ENCODE results near the gene LPCAT1.
A peak's percentile ranks its signal among the peaks of the same experiment; 100 is the strongest.
"Not testable (repeated sequence)": the region's sequence is repeated elsewhere in the genome, so short reads cannot be mapped to it uniquely, and the experiment has no call there.

The LPCAT1 gene

DNA sequence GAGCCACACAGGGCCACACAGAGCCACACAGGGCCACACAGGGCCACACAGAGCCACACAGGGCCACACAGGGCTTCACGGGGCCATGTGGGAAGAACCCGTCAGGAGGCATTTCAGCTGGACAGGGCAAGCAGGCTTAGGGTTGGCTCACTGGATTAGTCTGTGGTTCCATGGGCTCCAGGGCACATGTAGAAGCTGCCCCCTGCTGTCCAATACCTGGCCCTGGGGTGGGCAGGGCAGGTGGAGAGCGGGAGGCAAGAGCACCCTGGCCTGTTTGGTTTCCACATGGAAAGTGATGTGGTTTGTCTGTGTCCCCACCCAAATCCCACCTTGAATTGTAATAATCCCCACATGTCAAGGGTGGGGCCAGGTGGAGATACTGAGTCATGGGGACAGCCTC, 16.4 kb upstream of the LPCAT1 start:
- DNase-seq = peak; percentile 39

DNA sequence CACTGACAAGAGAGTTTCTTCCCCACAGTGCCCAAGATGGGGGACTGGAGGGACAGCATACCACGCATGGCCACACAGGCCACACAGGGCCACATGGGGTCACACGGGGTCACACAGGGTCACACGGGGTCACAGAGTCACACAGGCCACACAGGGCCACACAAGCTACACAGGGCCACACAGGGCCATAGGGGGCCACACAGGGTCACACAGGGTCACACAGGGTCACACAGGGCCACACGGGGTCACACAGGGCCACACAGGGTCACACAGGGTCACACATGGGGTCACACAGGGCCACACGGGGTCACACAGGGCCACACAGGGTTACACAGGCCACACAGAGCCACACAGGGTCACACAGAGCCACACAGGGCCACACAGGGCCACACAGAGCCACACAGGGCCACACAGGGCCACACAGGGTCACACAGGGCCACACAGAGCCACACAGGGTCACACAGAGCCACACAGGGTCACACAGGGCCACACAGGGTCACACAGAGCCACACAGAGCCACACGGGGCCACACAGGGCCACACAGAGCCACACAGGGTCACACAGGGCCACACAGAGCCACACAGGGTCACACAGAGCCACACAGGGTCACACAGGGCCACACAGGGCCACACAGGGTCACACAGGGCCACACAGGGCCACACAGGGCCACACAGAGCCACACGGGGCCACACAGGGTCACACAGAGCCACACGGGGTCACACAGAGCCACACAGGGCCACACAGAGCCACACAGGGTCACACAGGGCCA, 15.8 kb upstream of the LPCAT1 start:
- DNase-seq = not testable (repeated sequence)

DNA sequence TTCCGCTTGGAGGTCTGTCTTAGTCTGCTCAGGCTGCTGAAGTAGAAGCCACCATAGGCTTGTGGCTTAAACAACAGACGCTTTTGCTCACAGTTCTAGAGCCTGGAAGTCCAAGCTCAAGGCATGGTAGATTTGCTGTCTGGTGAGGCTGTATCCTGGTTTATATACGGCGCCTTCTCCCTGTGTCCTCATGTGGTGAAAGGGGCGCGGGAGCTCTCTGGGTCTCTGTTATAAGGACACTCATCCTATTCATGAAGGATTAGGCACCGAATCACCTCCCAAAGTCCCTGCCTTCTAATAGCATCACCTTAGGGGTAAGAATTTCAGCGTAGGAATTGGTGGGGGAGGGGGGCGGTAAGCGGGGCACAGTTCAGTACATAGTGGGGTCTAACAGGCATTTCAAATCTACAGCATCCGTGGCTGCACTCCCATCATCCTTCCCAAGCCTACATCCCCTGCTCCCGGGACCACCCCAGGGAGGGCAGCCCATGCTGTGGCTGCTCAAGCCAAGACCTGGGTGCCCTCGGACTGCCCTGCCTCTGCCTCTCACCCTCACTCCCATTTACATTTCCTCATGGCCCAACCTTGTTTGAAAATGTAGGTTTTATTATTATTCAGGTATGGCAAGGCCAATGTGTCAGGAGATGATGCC, 15.1 kb upstream of the LPCAT1 start:
- DNase-seq = no peak

DNA sequence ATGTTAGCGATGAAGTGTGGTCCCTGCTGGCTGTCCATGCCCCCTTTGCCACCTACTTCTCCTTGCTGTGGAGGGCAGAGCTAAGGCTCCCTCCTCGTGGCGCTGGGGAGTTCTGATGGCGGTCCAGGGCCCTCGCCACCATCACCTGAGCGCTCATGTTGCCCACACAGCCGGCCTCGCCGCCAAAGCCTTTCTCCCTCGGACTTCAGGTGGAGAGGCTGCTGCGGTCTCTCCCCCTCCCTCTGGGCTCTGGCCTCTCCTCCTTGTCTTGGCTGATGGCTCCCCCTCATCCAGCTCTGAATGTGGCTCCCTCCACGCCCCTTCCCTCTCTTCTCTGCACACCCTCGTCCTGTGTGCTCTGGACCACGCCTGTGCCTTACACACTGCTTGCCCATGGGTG, 14.5 kb upstream of the LPCAT1 start:
- no peak for DNase-seq

DNA sequence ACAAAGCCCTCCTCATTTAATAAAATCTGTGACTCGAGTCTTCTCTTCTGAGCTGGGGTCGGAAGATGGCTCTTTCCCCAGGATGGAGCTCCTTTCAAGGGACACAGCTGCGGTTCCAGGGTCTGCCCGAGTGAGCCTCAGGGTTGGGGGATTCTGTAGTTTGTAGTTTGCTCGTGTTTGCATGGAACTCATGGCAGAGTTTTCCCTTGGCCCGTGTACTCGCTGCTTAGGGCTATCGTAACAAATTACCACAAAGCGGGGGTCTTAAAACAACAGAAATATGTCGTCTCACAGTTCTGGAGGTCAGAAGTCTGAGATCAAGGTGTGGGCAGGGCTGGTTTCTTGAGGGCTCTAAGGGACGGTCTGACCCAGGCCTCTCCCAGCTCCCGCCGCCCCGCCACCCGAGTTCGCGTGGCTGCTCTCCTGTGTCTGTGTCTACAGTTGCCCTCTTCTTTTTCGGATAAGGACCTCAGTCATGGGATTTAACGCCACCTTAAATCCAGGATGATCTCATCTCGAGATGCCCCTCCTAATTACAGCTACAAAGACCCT, 13.9 kb upstream of the LPCAT1 start:
- no peak for DNase-seq

DNA sequence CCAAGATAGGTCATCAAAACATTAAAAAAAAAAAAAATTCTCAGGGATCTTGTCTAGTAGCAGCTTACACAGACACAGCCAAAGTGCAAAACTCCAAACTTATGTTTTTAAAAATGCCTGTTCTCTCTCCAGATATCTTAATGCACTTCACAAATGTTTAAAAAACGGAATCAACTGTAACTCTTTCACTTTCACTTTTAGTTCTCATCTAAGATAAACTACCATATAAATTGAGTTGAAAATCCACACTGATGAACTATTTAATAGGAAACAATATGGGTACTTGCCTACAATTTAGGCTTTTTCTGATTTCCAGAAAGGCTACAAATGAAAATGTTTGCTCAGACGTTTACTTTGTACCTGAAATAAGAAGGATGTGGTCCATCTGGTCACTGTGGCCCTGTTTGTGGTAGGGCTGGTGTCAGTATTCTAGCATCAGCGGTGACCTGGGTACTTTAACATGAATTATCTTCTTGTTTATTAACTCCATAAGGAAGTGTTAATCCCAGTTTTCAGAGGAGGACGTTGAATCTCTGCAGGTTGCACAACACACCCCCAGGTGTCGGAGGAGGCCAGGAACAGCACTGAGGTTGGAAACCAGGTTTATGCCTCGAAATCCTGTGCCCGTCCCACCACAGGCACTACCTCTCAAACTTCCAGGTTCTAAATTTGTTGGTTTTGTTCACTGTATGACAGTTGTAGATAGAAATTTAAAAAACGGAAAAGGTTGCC, 13.3 kb upstream of the LPCAT1 start:
- no peak for DNase-seq

DNA sequence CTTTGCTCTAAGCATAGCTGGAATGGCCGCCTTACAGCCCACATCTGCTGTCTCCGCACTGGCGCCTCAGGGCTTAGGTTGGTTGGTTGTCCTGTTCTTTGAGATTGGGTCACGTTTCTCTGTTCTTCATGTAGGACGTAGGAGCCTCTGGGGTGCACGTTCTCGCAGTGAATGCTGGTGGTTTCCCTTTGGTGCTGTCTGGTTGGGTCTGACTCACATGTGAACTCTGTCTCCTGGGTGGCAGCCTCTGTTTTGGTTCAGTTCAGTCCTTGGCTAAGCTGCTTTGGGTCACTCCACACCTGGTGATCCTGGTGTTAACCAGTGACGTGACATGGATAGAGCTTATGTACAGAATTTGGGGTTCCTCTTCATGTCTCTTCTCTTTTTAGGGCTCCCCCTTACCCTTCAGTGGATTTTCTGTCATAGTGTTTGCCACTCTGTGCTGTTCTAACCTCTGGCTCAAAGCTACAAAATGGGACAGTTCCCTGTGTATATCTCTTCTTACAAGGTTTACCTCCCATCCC, 12.6 kb upstream of the LPCAT1 start:
- DNase-seq = peak; percentile 85

DNA sequence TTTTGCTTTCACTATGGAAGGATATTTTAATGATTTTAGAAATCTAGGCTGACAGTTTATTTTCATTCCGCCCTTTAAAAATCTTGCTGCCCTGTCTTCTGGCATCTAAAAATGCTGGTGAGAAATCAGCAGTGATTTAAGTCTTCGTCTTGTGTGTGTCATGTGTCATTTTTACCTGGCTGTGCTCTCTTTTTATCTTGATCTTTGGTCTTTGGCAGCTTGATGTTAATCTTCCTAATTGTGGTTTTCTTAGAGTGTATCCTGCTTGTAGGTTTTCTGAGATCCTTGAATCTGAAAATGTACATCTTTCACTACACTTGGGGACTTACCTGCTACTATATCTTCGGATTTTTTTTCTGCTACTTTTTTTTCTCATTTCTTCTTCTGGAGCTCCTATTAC, 11.9 kb upstream of the LPCAT1 start:
- DNase-seq = no peak

DNA sequence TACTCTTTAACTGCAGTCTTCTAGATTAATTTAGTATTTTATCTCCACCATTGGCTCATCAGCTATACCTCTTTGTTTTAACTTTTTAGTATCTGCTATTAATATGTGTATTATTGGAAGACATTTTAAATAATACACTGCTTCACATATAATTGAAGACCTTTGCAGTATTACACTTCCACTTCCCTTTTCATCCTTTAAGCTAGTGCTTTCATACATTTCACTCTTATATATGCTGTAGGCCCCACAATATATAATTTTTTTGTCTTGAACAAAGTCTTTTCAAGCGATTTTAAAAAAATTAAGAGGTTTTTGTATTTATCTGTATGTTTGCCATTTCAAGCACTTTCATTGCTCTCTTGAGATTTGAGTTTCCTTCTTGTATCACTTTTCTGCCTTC, 8.6 kb upstream of the LPCAT1 start:
- no peak for DNase-seq

DNA sequence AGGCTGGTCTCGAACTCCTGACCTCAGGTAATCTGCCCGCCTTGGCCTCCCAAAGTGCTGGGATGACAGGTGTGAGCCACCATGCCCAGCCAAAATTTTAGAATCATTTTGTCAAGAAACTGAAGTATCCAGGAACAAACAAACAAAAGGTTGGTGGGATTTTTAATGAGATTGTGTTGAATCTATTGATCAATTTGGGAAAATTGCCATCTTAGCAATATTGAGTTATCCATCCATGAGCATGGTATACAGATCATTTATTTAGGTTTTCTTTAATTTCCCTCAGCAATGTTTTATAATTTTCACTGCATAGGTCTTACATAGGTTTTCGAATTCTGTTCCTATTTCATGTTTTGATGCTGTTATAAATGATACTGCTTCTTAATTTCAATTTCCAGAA, 5.7 kb upstream of the LPCAT1 start:
- no peak for DNase-seq

DNA sequence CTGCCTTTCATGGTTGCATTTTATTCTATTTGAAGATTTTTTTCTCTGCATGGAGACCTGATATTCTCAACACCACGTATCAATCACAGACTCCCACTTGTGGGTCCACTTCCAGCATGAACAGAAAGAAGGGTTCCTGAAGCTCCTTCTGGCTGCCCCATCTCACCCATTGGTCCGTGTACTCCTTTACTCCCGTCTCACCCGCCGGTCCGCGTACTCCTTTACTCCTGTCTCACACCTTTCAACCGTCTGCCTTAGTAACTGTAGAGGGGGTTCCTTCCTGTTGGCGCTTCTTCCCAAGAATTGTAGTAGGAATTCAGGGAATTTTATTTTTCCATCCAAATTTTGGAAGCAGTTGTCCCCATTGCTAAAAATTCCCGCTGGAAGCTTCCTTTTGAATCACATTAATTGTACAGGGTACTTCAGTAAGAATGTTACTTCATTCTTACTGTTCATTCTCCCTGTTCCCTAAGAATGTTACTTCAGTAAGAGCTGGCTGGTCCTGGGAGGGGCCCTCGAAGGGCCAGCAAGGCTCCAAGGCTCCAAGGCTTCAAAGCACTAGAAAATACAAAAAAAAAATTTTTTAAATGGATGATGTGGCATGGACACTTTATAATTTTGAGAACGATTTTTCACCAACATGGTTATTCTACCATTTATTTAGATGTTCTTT, 3.9 kb upstream of the LPCAT1 start:
- no peak for DNase-seq

DNA sequence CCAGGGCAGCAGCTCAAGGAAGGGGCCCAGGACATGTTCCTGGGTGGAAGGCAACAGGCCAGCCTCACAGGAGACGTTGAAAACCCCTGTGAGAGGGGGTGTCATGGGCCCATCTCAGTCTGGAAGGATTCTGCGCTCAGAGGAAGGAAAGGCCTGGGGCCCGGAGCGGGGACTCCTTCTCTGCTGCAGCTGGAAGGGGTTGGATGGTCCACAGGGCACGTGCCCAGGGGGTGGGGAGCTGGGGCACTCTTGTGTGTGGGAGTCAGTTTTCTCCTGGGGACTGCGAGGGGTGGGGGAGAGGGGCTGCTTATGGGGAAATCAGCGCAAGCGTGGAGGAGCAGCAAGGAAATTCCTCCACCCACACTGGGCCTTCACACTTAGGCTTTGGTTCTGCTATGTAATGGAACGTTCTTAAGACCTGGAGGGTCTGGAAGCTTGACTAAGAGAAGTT, 2.9 kb upstream of the LPCAT1 start:
- DNase-seq = no peak

DNA sequence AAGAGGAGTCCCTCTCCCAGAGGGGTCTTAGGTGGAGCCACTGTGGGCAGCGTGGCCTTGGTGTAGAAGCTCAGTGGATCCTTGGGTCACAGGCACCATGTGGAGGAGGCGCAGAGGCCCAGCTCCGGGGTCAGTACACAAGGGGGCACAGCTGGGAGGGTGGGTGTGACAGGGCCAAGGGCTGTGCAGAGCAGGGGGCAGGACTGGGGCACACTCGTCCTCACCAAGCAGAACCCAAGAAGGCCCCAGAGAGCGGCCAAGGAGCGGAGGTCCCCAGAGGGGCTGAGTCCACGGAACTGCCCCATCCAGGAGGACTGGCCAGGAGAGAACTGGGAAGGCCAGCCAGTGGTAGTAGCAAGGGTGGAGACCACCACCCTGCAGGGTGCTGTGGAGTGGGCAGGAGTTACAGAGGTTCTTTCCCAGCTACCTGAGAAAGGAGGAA, 2.5 kb upstream of the LPCAT1 start:
- DNase-seq = no peak

DNA sequence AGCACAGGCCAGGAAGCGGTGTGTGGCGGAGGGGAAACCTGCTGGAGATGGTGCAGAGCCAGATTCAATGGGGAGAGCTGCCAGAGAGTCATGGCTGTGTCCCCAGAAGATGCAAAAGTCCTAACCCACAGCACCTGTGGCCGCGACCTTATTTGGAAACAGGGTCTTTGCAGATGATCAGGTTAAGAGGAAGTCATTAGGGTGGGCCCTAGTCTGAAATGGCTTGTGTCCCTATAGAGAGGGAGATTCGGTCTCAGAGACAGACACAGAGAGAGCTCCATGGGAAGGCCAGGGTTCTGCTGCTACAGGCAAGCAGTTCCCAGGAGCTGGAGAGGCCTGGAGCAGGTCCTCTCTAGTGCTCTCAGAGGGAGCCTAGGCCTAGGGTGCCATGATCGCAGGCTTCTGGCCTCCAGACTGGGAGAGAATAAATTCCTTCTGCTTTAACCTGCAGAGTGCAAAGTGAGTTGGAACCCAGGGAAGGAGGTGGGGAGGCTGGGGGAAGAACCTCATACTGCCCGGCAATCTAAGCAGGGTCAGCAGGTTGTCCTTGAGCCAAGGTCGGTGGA, 1.9 kb upstream of the LPCAT1 start:
- DNase-seq = no peak

DNA sequence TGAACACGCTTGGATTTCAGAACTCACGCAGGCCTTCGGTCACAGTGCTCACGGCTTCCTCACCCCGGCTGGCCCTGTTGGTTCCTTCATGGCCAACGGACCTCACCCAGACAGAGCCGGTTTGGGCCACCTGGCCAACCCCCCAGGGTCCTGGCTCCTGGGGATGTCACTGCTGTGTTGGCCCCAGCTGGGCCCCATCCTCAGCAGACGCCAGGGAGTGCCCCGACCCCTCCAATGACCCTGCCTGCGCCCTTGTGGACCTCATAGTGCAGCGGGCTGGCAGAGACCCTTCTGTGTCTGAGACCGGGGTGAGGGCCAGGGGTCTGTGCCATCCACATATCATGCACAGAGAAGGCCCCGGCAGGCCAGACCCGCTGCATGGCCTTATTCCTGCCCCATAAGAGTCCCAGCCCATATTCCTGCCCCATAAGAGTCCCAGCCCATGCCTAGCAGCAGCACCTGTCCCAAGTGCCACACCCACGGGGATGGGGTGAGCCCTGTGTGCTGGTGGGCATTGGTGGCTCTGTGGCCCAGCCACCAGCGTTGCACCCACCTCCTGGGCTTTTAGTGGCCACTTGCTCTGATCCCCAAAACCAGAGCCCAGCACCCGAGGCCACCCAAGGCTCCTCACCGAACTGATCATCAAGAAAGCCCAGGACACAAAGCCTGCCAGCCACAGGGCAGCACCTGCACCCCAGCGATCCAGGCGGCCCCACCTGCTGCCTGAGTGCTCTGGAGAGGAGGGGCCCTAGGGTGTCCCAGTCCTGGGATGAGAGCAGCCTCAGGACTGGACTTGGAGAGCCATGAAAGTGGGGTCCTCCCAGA, 1.3 kb upstream of the LPCAT1 start:
- no peak for DNase-seq

DNA sequence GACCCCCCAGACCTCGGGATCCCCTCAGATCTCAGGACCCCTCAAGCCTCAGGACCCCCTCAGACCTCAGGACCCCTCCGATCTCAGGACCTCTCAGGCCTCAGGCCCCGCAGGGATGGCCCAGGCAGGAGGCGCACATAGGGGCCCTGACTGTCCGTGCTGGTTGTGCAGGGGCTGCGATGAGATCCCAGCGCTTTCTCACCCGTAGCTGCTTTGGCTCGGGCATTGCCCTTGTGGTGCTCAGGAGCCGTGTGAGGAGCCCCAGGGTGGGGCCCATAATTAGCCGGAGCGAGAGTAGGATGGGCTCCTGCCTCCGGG, 680 bp upstream of the LPCAT1 start:
- DNase-seq = no peak

DNA sequence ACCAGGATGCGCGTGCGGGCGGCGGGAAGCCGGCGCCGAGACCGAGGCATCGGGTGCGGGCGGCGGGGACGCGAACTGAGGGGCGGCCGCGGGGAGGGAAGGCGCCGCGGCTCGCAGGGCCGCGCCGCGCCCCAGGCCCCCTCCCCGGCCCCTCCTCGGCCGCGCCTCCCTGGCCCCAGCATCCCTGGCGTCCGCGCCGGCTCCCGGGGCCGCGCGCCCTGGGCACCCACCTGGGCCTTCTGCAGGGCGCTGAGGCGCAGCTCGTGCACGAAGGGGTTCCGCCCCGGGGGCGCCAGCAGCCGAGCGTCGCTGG, 324 bp downstream of the LPCAT1 start:
- no peak for DNase-seq

DNA sequence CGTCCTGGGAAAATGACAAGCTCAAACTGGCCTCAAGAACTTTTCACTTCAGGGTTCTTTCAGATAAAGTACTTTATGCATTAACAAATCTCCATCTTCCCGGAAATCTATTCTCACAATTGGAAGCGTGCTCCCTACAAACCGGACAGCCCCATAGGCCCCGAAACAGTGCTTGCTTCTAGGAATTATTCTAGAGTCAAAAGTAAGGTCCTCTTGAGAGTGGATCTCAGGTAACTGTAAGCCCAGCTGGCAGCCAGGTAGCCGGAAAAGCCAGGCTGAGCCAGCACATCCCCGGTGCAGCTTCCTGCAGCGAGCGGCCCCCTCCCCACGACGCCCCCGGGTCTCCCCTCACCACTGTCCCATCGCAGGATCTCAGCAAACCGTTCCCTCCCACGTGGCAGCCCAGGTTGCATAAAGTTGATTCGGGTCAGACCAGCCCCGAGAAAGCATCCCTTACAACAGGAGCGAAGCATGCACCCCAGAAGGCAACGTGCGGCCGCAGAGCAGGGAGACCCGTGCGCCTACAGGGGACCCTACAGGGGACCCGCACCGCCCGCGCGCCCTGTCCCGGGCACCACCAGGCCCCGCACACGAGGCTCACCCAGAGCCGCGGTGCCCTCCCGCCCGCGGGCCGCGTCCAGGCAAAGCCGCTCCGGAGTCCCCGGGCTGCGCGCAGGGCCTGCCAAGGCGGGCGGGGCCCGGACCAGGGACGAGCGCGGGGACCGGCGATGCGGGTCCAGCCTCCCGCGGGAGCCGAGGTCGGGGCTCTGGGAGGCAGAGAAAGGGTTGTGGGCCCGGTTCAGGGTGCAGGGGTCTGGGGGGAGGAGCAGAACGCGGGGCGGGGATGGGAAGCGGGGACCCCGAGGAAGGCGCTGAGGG, 920 bp downstream of the LPCAT1 start:
- DNase-seq = no peak

DNA sequence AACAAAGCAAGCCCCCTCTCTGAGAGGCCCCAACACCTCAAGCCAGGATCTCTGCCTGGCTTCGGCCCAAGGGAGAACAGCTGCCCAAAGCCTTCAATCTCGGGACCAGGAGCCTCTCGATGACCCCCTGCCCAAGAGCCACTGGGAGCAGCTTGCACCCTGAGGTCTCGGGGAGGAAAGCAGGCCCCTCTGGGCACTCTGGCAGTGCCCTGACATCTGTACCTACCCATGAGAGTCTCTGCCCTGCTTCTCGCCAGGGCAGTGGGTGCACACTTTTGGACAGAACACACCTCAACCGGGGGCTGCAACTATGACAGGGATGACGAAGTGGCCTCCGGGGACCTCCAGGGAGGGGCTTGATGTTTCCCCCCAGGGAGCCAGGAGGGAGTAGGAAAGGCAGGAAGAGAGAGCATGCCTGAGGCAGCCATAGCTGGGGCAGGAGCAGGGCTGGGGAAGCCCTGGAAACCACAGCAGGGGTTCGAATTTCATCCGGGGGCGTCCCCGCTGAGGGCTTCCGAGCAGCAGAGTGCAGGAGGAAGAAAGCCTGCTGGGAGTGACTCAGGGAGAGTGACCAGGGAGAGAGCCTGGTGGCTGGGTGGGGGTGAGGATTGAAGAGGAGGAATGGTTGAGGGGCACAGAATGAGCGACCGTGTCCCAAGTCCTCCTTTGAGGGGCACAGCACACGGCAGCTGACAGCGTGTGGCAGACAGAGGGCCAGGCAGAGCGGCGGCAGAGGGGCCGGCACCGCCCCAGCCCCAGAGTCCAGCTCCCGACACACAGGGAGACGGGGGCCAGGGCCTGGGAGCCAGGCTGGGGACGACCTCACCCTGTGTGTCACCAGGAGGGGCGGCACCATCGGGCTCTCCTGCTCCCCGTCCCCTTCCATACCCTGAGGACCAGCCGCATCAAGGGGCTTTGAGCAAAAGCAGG, 1.8 kb downstream of the LPCAT1 start:
- DNase-seq = no peak
